HG02885 (cell line): ENCODE data around the gene KRTAP10-11.
"Not testable (repeated sequence)": the region's sequence is repeated elsewhere in the genome, so short reads cannot be mapped to it uniquely, and the experiment has no call there.

Source experiments
- ATAC-seq: cut with Tn5 transposase; IDR thresholded peaks from one replicate; pipeline ENCODE4 v1.9.1; 2021; ENCODE audit warnings: mild to moderate bottlenecking; ENCODE audit not compliant: unreplicated experiment, poor library complexity

Gene KRTAP10-11

DNA sequence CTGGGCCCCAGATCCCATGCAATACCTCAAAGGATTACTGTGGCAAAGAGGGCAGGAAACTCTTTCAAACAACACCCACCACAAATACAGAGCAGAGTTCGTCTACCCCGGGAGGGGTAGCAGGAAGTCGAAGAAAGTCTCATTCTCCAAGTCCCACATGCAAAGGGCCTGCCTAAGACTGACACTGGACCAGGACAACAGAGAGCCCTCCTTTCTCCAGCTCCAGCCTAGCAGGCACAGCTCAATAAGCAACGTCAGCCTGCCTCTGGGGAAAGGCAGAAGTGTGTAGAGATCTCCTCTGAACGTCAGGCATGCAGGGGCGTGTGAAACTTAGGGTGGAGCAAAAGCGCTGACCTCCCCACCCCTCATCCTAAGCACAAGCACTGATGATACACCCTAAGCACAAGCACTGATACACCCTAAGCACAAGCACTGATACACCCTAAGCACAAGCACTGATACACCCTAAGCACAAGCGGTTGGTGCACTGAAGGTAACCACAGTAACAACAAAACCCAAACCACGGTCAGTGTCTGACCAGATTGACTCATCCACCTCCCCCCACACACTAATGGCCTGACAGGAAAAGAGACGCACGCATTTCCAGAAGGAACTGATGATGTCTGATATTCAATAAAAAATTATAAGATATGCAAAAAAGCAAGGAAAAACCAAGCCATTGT lies 12.8 kb downstream of the KRTAP10-11 start:
- ATAC-seq = no peak

DNA sequence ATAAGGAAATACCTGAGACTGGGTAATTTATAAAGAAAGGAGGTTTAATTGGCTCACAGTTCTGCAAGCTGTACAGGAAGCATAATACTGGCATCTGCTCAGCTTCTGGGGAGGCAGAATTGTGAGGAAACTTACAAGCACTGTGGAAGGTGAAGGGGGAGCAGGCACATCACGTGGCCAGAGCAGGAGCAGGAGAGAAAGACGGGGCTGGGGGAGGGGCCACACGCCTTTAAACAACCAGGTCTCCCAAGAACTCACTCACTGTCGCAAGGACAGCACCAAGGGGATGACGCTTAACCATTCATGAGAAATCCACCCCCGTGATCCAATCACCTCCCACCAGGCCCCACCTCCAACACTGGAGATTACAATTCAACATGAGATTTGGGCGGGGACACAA lies 15.4 kb downstream of the KRTAP10-11 start:
- not testable (repeated sequence) for ATAC-seq

DNA sequence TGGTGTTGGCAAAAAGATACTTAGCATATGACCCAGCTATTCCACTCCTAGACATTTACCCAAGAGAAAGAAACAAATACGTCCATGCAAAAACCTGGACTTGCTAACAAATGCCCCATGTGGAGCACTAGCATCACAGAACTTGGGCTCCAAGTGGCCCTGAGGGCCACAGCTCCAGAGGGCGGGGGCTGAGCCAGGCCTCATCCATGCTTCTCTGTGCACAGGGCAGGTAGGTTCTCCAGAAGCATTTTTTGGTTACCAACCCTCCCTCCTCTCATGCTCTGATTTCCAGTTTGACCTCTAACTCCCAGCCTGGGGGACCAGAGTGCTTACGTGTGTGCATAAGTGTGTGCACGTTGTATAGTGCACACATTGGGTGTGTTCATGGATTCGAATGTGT lies 18.5 kb downstream of the KRTAP10-11 start:
- ATAC-seq = no peak

DNA sequence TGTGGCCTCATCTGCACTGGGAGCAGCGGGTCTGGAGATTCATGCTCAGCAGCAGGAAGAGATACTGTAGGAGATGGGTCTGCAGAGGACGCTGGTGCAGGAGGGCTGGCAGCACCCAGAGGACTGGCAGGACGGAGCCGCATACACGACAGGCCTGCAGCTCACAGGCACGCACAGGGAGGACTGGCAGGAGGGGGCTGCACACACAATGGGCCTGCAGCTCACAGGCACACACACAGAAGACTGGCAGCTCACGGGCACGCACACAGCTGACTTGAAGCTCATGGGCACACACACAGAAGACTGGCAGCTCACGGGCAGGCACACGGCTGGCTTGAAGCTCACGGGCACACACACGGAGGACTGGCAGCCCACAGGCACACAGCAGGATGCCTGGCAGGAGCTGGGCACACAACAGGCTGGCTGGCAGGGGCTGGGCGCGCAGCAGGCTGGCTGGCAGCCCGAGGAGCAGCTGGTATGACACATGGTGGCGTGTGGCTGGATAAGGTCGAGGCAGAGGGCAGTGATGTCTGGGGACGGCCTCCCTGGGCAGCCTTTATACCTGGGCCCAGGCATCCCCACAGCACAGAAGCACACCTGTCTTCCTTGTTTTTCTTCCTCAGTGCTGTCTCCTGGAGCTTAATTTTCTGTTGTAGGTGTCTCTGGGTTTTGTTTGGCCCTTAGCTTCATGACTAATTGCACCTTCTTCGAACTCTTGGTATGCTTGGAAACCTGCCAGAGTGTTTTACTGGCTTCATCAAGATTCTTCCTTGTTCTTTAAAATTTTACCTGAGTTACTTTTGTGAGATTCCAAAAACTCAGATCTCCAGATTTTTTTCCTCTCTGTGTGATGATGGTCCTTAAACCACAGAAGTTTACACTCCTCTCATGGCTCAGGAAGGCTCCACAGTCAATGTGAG lies 20.4 kb downstream of the KRTAP10-11 start, which contains the start of gene KRTAP12-2:
Gene KRTAP12-2, minus strand, starts transcription at position 527 of the 920 bp plus-strand sequence. Its CDS starts 41 bp downstream, at position 486.
- ATAC-seq = no peak

DNA sequence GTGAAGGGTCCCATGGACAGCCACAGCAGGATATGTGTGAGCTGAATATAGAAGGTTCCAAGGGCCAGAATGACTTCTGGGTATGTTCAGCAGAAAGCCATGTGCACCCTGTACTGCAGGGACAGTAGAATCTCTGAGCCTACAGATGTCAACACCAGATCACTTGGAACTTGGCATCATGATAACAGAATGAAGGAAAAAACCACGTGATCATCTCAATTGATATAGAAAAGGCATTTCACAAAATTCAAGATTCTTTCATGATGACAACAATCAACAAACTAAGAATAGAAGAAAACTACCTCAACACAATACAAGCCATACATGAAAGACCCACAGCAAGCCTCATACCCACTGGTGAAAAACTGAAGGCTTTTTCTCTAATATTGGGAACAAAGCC lies 21.4 kb downstream of the KRTAP10-11 start:
- ATAC-seq = no peak

DNA sequence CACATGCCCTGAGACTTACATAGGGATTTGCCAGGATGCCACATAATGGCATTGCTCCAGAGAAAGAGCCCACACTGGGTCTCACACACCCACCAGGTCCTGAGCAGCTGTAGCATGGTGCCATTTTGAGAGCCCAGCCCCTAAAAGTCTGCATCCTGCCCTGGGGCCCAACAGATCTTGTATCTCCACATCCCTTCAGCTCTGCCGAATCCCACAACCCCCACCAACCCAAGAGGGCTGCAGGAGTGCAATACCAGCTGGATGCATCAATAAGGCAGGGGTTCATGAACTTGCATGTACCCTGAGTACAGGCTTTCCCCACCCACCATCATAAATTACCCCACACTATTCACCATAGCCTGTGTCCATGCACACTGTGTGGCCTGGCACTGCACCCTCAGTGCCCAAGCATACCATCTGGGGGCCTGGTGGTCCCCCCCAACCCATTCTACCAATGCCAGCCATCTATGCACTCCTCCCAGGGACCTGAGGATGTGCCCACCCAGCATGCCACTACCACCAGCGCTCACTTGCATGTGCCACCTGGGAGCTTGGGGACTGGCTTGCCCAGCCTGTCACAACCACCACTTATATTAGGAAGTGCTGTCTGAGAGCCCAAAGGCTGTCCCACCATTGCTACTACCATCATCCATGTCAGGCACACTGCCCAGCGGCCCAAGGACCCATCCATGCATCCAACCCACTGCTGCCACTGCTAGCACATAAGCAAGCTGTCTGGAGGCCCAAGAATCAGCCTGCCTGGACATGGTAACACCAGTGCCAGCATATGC lies 24.6 kb downstream of the KRTAP10-11 start:
- ATAC-seq = no peak

DNA sequence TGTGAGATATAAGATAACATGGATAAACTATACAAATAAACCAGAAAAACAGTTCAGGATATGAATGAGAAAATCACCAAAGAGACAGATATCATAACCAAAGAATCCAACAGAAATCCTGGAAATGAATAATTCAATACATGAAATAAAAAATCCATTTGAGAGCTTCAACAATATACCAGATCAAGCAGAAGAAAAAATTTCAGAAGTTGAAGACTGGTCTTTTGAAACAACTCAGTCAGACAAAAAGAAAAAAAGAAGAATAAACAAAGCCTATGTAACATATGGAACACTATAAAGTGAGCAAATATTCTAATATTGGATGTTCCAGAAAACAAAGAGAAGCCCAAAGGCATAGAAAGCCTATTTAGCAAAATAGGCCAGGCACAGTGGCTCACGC lies 25.7 kb downstream of the KRTAP10-11 start:
- ATAC-seq = no peak

DNA sequence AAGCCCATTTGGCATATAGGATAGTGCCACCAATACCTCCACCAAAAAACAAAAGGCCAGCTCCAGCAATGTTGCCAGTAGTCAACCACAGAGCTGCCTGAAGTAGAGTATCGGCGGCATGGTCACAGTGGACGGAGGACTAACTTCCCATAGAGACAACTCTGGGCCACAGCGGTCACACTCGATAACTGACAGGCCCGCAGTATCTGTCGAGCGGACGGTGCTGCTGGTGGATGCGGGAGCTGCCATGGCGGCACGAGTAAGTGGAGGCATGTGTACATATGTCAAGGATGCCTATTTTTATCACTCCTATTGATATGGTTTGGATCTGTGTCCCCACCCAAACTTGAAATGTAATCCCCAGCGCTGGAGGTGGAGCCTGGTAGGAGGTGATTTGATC lies 31.7 kb downstream of the KRTAP10-11 start:
- ATAC-seq = no peak

DNA sequence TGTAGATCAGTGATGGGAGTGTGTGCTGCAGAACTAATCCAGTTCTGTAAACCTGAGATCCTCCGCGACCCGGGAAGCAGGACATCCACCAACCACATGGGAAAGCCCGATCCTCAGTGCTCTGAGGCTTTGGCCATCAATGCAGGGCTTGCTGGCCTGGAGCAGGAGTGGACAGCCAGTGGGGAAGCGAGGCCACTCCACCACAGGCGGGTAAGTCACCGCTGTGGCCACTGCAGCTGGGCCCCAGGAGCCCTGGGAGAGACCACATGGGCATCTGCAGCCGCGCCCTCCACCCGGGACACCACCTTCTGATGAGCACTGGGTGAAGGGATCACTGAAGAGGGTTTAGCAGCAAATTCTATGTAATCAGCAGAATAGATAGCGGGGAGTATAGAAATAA lies 34.9 kb downstream of the KRTAP10-11 start:
- no peak for ATAC-seq

DNA sequence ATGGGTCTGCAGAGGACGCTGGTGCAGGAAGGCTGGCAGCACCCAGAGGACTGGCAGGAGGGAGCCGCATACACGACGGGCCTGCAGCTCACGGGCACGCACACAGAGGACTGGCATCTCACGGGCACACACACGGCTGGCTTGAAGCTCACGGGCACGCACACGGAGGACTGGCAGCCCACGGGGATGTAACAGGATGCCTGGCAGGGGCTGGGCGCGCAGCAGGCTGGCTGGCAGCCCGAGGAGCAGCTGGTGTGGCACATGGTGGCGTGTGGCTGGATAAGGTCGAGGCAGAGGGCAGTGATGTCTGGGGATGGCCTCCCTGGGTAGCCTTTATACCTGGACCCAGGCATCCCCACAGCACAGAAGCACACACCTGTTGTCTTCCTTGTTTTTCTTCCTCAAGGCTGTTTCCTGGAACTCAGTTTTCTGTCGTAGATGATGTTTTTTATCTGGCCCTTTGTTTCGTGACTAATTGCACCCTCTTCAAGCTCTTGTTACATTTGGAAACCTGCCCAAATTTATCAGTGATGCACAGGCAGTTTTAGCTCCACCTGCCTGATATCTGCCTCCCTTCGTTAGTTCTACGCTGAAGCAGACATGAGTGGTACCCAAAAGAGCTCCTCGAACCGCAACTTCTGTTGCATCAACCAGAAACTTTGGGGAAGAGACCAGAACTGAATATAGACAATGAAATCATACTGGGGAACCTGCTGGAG lies 35.8 kb downstream of the KRTAP10-11 start, which contains the start of gene KRTAP12-1:
Gene KRTAP12-1, minus strand, starts transcription at position 303 of the 719 bp plus-strand sequence. Its CDS starts 40 bp downstream, at position 263.
- ATAC-seq = no peak

DNA sequence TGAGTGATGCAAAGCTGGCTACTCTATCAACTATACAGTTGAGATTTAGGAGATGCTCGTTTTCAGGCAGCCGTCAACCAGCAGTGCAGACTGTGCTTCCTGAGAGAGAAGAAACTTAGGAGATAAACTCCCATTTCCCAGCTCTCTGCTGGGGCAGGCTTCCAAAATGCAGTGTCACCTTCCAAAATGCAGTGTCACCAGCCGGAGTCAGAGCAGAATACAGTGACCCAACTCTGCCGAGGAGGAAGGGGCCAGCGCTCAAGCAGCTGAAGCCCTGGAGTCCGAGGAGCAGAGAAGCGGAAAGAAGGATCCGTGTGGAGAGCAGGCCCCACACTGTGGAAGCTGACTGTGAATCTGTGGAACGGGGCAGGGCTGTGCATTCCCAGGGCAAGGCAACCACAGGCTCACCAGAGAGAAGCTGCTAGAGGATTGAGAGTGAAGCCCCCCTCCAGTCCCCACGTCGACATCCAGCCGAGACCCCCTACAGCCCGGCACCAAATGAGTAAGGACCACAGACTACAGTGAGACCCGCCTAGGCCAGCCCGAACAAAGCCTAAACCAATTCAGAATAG lies 36.5 kb downstream of the KRTAP10-11 start:
- no peak for ATAC-seq

DNA sequence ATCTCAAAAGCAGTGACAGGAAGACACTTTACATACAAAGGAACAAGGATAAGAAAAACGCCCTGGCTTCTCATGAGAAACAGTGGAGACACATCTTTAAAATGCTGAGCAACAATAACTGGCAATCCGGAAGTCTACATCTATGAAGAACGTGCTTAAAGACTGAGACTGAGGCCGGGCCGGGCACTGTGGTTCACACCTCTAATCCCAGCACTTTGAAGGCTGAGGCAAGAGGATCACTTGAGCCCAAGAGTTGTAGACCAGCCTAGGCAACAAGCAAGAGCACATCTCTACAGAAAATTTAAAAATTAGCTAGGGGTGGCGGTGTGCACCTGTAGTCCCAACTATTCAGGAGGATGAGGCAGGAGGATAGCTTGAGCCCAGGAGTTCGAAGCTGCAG lies 37.9 kb downstream of the KRTAP10-11 start:
- ATAC-seq = no peak

DNA sequence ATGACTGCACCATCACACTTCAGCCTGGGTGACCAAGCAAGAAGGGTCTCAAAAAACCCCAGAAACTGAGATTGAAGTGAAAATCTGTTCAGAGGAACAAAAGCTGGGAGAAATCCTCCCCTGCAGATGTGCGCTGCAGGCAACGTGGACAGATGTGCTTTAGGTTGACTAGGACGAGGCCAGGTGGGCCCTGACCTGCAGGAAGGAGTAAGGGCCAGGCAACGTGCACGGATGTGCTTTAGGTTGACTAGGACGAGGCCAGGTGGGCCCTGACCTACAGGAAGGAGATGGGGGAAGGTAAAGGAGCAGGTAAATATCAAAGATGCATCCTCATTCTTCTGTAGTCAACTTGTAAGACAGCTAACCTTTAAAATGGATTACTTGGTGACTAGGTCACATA lies 38.3 kb downstream of the KRTAP10-11 start:
- no peak for ATAC-seq

DNA sequence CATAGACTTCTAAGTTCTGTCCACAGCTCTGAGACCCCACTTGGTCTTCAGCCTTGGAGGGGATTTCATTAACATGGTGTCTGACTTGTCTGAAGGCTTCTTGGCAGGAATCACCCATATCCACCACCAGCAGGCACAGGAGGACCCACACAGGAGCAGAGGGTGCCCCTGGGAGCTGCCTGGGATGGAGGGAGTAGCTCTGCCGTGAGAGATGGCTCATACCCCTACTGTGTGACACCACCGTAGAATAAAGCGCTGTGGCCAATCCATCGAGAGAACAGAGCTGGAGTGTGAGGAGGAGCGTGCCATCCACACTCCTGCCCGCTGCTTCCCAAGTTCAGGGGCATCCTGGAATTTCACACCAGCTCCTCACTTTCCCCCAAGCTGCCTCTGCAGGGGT lies 38.8 kb downstream of the KRTAP10-11 start:
- ATAC-seq = not testable (repeated sequence)

DNA sequence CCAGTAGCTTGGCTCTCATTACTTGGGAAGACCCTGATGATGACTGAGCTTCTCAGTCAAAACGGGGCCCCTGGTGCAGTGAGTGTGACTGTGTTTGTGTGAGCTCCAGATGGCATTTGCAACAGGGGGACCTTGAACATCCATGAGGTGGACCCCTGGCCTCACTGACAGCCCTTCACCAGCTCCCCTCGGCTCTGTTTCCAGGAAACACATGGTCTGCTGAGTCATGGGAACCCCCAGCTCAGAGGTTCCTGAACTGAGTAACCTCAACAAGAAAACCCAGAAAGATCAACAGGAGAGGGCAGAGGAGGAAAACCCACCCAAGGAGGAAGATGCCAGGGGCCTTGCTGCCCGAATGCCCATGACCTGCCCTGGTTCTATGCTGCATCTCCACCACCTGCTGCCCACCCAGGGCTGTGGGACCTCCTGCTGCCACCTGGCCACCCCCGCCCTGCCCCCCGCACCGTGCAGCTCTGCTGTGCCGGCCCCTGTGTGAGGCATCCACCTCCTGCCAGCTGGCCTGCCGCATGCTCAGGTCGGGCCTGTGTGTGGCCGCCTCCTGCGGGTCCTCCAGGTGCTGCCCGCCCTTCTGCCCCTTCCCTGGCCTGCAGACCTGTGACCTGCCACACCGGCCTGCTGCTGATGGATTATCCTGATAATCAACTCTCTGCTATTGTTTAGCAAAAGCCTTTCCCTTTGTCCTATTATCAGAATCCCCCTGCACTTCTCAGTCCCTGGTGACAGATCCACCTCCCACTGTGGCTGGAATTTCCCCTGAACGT lies 40.0 kb downstream of the KRTAP10-11 start:
- ATAC-seq = no peak

DNA sequence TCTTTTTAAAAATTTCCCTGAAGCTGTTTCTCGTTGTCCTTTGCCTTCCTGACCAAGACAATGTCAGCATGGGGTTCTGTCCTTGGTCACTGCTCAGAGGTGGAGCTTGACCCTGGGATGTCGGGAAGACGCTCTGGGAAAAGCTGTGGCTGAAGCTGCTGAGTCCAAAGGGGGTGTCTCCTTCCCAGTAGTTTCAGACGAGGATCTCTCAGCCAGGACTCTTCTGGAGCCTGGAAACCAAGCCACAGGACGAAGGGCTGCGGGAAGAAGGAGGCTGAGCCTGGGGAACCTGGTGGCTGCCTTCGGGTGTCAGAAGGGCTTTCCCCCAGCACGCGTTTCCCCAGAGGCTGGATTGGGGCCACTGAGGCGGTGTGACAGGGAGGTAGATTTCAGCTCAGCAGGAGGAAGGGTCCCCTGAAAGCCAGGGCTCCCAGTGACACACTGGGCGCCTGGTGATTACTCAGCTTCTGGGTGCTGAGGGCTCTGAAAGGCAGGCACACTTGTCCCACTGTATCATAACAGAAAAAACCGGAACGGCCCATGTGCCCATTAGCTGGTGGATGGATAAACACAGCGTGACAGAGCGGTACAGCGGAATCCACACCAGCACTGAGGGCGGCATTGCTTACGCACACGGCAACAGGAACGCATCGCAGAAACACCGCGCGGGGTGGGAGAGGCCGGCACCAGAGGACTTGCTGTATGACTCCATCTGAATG lies 40.8 kb downstream of the KRTAP10-11 start:
- no peak for ATAC-seq

DNA sequence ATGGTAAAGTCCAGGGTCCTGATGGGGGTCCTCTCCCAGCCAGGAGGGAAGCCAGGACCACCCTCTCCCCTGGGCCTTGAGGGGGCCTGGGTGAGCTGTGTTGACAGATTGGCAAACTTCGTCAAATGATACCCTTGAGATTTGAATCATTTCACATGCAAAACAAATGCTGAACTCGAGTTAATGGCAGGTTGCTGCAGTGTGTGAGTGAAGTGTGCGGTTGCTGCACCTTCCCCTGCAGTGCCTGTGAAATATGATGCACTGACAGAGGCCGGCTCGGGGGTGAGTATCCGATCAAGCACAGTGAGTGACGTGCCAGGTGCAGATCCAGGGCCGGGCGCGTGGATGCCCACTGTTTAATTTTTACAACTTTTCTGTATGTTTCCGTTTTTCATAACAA lies 41.5 kb downstream of the KRTAP10-11 start:
- ATAC-seq = no peak

DNA sequence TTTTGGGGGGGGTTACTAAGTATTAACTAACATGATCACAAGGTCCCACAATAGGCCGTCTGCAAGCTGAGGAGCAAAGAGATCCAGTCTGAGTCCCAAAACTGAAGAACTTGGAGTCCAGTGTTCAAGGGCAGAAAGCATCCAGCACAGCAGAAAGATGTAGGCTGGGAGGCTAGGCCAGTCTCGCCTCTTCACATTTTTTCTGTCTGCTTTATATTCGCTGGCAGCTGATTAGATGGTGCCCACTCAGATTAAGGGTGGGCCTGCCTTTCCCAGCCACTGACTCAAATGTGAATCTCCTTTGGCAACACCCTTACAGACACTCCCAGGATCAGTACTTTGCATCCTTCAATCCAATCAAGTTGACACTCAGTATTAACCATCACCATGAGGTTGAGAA lies 43.5 kb downstream of the KRTAP10-11 start:
- not testable (repeated sequence) for ATAC-seq
